Measurements from ENCODE around the gene CBFA2T2. TPM values are rescaled to one million over a fixed set of nuclear protein-coding genes. Genes with fewer than 3 reads are reported as not detected.
"Not testable (repeated sequence)": the region's sequence is repeated elsewhere in the genome, so short reads cannot be mapped to it uniquely, and the experiment has no call there.

CBFA2T2 gene
- total RNA-seq (2014; rRNA removed; shearing (Covaris generic)): 6.7 and 10.1 TPM in 2 replicates

DNA sequence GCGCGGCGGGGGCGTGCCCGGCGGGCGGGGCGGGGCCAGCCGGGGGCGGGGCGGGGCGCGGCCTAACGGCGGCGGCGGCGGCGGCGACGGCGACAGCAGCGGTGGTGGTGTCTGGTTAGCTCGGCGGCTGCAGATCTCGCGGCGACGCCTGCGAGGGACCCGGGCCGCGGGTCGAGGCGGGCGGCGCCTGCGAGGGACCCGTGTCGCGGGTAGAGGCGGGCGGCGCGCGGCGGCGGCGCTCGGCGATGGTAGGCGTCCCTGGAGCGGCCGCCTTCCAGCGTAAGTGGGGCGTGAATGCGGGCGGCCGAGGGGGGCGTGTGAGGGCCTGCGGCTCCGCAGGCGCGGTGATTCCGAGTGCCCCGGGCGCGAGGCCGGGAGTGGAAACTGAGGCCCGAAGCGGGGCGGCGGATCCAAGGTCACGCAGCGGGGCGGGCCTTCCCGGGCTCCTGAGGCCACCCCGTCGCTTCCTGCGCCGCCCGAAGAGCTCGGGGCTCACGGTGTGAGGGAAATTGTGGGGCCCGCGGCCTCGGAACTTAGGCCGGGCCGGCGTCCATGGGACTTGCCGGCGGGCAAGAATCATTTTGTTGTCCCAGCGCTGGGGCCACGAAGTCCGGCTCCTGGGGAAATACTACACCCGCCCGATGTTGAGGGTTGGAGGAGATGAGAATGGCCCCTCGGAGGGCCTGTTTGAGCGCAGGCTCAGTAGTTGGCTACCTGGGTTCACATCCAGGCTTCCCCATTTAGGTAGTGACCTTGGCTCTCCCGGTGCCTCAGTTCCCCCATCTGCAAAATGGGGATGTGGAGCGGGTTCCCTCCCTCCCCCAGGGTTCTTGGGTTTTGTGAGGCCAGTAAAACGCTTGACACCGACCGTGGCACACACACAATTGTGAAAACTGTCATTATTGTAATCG, at the start of gene CBFA2T2:
TSS of gene CBFA2T2 (plus strand) at position 74 of the 911 bp plus-strand sequence. CDS start at position 246, 172 bp downstream.
- DNase-seq (ENCODE audit: low spot score): peak; percentile 27

GRCh38 chr20:33440562-33440961, 49.3 kb upstream of the CBFA2T2 start:
- DNase-seq (ENCODE audit: low spot score): not testable (repeated sequence)

DNA sequence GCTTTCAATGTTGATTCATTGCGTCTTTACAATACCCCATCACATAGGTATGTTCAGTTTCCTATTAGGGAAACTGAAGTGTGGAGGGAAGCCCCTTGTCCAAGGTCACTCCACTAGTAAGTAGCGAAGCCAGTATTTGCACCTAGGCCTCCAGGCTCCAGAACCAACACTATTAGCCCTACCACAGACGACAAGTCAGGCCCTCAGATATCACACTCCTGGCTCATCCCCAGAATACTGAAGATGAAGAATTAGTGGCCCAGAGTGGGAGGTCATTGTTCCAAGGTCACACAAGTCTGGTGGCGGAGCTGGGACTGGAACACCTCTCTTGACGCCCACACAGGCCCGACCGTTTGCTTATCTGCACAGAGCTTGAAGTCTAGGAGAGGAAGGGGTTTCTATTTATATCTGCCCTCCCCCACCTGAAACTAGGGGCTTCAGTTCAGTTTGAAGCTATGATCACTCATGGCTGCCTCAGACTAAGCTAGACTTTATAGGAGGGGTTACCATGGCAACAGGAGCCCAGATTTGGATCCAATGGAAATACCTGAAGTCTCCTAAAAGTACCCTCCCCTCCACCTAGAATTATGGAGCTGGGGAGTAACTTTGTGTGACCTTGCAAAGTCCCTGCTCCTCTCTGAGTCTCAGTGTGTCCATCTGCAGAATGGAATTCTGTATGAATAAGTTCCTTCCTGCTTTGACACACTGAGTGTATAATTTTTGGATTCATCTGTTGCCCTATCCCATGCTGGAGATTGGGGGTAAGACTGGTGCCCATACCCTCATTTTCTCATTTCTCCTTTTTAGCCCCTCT, 48.5 kb upstream of the CBFA2T2 start:
- DNase-seq (ENCODE audit: low spot score): no peak

- DNase-seq (ENCODE audit: low spot score): no peak
Measured at GRCh38 chr20:33442136-33443005, 47.5 kb upstream of the CBFA2T2 start.

GRCh38 chr20:33443006-33443511, 46.8 kb upstream of the CBFA2T2 start:
- DNase-seq (ENCODE audit: low spot score): no peak

DNA sequence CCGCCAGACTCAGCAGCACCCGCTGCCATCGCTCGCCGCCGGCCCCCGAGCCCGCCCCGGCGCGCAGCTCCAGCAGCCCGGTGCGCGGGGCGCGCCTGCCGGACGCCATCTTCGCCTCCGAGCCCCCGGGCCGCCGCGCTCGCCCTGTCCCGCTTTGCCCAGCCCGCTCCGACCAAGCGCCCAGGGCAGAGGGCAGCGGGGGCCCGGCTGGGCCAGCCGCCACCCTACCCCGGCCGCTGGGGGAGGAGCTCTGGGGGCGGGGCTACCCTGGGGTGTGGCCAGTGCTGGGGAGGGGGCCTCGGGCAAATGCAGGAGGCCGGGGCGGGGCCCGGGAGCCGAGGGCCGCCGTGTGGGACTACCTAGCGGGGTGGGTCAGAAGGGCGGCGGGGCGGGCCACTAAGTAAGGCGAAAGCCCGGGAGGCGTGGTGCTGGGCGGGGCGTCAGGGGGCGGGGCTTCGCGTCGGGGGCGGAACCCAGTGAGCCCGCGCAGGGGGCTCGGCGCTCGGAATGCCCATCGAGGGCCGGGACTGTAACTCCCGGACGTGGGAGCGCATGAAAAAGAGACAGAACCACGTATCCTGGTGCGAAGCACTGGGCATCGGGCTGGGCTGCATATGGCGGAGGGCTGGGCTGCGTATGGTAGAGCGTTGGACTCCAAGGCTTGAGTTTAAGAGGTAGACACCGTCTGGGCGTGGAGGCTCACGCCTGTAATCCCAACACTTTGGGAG, 46.2 kb upstream of the CBFA2T2 start, which contains the start of gene SNTA1:
TSS of gene SNTA1 (minus strand) at position 252 of the 728 bp plus-strand sequence. CDS start at position 109, 143 bp downstream.
- peak; percentile 90 for DNase-seq (ENCODE audit: low spot score)

DNA sequence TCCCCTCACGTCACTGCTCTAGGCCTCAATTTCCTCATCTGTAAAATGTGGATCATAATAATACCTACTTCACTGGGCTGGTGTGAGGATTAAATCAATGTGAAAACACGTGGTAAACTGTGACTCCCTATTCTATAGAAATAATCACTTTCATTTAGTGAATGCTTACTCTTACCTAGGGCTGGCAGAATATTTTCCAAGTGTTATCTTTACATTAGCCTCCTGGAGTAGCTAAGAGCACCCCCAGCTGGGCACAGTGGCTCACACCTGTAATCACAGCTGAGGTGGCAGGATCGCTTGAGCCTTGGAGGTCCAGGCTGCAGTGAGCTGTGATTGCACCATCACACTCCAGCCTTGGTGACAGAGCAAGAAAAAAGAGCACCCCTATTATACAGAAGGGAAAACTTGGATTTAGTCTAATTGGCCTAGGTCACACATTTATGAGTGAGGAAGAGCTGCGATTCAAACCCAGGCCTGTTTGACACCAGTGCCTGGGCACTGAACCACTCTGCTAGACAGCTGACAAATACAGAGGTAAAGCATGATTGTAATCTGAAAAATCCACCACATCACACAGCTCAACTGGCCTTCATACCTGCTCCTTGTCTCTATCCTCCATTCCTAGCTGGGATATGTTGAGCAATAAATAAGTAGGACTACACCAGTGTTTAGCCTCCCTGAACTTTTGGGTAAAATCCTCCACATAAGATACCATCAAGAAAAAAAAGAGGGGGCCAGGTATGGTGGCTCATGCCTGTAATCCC, 44.9 kb upstream of the CBFA2T2 start:
- DNase-seq (ENCODE audit: low spot score): peak; percentile 35

GRCh38 chr20:33445881-33446625, 43.8 kb upstream of the CBFA2T2 start:
- no peak for DNase-seq (ENCODE audit: low spot score)

DNA sequence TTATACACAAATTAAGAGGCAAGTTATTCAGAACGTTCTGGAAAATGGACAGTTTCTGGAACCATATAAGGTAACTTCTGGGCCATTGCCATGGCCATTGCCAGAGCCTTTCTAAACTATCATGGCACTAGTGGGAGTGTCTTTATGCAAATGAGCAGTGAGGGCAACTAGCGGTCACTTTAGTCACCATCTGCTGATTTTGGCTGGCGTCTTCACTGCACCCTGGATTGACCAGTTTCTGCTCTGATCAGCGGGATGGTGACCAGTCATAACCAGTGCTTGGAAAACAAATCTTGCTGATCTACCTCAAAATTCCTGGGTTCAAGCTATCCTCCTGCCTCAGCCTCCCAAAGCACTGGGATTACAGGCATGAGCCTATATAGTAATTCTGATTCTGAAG, 39.0 kb upstream of the CBFA2T2 start:
- DNase-seq (ENCODE audit: low spot score): peak; percentile 78

DNA sequence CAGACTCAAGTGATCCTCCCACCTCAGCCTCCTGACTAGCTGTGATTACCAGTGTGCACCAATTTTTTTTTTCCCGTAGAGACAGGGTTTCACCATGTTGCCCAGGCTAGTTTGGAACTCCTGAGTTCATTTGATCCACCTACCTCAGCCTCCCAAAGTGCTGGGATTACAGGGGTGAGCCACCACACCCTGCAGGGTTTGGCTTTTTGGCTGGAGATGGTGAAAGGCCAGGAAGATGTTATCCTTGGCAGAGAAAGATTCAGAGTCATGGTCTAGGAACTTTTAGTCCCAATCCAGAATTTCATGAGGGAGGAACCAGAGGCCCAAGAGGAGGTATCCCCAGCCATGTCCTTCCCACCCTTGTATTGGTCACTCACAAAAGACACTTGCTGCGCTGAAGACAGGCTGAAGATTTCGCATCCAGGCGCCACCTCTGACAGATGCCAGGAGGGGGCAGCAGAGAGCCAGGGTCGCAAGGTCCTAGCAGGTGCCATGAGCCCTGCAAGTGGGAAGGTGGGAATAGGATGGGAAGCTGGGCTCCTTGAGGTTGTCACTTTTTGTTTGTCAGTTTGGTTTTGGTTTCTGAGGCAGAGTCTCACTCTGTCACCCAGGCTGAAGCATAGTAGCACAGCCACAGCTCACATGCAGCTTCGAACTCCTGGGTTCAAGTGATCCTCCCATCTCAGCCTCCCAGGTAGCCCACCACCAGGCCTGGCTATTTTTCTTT, 32.8 kb upstream of the CBFA2T2 start:
- peak; percentile 77 for DNase-seq (ENCODE audit: low spot score)

DNA sequence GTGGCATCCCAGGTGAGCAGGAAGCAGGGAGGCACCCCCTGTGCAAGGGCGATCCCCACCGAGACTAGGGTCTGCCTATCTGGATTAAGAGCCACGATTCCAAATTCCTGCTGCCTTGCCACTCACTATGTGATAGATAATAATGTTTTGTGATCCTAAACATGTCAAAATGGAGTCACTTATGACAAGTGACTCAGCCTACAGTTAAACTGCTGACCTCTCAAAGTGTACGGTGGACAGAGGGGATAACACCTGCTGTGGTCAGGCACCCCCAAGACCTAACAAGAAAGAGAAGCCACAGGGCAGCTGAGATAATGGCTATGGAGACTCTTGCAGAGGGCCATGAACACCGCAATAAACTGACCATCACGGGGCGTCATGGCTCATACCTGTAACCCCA, 30.3 kb upstream of the CBFA2T2 start:
- DNase-seq (ENCODE audit: low spot score): no peak

DNA sequence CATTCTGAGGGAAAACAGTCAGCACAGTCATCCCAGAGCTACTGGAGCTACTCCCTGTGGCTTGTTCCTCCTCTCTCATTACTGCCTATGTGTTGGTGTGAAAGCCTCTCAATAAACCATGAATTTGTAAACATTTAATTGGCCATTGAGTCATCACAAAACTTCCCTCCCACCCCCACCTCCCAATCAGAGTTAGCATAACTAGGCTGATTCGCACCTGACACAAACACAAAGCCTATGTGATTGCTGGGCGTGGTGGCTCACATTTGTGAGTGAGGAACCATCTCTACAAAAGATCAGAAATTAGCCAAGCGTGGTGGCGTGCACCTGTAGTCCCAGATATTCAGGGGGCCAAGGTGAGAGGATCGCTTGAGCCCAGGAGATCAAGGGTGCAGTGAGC, 29.2 kb upstream of the CBFA2T2 start:
- DNase-seq (ENCODE audit: low spot score): no peak

DNA sequence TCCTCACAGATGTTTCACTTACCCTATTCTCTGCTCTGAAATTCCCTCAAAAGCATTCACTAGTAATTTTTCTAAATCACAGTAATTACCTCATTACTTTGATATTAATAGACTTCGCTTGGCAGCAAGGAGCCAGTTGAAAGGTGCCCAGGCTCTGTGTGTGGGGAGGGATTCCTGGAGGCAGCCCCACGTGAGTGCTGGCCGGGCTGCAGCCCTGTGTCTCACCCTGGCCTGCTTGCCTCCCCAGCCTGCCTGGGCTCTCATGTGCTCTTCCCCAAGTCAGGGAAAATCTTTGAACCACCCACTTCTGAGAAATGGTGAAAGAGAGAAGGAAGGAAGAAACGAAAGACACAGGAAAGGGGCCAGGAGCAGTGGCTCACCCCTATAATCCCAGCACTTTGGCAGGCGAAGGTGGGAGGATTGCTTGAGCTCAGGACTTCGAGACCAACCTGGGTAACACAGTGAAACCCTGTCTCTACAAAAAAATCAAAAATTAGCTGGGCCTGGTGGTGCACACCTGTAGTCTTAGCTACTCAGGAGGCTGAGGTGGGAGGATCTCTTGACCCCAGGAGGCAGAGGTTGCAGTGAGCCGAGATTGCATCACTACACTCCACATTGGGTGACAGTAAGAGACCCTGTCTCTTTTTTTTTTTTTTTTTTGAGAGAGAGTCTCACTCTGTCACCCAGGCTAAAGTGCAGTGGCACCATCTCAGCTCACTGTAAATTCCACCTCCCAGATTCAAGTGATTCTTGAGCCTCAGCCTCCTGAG, 26.4 kb upstream of the CBFA2T2 start:
- DNase-seq (ENCODE audit: low spot score): no peak

DNA sequence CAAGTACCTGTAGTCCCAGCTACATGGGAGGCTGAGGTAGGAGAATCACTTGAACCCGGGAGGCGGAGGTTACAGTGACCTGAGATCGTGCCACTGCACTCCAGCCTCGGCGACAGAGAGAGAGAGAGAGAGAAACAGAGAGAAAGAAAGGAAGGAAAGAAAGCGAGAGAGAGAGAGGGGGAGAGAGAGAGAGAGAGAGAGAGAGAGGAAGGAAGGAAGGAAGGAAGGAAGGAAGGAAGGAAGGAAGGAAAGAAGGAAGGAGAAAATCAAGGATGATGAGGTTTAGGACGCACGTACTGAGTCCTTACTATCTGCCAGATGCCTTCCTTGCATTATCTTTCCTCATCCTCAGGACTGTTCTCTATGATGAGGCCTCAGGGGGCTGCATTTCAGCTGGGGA, 25.1 kb upstream of the CBFA2T2 start:
- DNase-seq (ENCODE audit: low spot score): not testable (repeated sequence)

DNA sequence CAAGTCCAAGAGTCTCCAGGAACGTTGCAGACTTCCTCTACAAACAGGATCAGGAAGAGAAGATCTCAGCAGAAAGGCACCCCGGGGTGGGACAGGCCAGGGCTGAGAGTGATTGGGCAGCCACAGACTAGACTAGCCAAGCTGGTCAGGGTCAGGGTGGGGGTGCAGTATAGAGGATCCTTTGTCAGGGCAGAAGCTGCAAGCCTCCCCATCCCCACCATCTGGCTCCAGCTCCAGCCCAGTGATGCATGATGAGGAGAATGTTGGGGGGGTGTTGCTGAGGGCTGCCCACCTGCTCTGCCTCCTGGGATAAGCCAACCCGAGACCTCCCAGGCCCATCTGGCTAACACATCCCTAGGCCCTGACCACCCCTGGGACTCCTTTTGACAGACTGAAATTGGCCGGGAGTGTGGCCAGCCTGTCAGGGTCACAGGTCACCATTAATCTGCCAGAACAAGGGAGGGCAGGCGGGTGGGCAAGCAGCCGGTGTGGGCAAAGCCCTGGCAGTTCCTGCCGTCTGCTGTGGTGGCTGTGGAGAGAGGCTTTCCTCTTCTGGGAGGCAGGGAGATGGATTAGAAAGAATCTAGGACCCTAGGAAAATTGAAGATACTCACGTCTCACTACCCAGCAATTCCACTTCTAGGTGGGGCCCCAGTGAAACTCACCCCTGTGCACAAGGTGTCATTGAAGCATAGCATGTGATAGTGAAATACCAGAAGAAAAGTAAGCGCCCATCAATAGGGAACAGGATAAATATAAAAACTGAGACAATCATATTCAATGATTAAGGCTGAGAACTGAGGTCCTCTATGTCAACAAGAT, 24.2 kb upstream of the CBFA2T2 start:
- no peak for DNase-seq (ENCODE audit: low spot score)

DNA sequence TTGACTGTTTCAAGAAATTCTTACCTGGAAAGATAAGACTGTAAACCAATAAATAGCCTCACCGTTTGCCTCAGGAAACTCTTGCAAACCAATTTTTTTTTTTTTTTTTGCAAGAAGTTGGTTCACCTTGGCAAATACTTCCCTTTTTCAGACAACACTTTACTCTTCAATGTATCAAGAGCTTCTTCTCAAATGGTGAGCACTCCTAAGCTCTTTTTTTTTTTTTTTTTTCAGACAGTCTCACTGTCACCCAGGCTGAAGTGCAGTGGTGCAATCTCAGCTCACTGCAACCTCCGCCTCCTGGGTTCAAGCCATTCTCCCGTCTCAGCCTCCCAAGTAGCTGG, 23.6 kb upstream of the CBFA2T2 start:
- no peak for DNase-seq (ENCODE audit: low spot score)

GRCh38 chr20:33470457-33470856, 19.4 kb upstream of the CBFA2T2 start:
- DNase-seq (ENCODE audit: low spot score): no peak

Measured in A172 (cell line).